Measurements from ENCODE around the gene TM4SF1.
"Not testable (repeated sequence)": the region's sequence is repeated elsewhere in the genome, so short reads cannot be mapped to it uniquely, and the experiment has no call there.

The TM4SF1 gene

GRCh38 chr3:149337486-149337885 is 40.0 kb downstream of the TM4SF1 start:
- DNase-seq, result not testable (repeated sequence)

GRCh38 chr3:149336925-149337324 is 40.5 kb downstream of the TM4SF1 start:
- no peak for DNase-seq

GRCh38 chr3:149333176-149333859 is 44.1 kb downstream of the TM4SF1 start, which contains the start of gene TM4SF18:
Gene TM4SF18 (minus strand): TSS chr3:149333636. CDS start chr3:149333382, 254 bp downstream.
- DNase-seq, result no peak

- no peak for DNase-seq
Observed at GRCh38 chr3:149332771-149333170, 44.7 kb downstream of the TM4SF1 start.

GRCh38 chr3:149332227-149332765 is 45.2 kb downstream of the TM4SF1 start:
- no peak for DNase-seq

- DNase-seq, result no peak
Observed at GRCh38 chr3:149331396-149331795, 46.1 kb downstream of the TM4SF1 start.

GRCh38 chr3:149330609-149331331 is 46.7 kb downstream of the TM4SF1 start:
- no peak for DNase-seq

GRCh38 chr3:149327156-149327555 is 50.3 kb downstream of the TM4SF1 start:
- DNase-seq, result no peak

- DNase-seq, result no peak
Observed at GRCh38 chr3:149325581-149325980, 51.9 kb downstream of the TM4SF1 start.

GRCh38 chr3:149324332-149324731 is 53.1 kb downstream of the TM4SF1 start:
- no peak for DNase-seq

- DNase-seq, result no peak
Observed at GRCh38 chr3:149321640-149322039, 55.8 kb downstream of the TM4SF1 start.

GRCh38 chr3:149321136-149321535 is 56.3 kb downstream of the TM4SF1 start:
- no peak for DNase-seq

GRCh38 chr3:149319750-149320149 is 57.7 kb downstream of the TM4SF1 start:
- no peak for DNase-seq
